Stimulated activated CD8-positive, alpha-beta memory T cell treated with anti-CD3 and anti-CD28 coated beads, Interleukin-15, amount 100 ng/mL, for 48 hours (primary cell): ENCODE measurements around the gene NSUN2.

Experiments used
- DNase-seq, 2 donors: peaks; one replicate each; pipeline ENCODE4 v3.0.0-alpha.2; 2020; ENCODE audit warnings: low read depth in 2 of 2

Gene NSUN2

GRCh38 chr5:6557807-6558575, 74.9 kb downstream of the NSUN2 start:
- no peak for DNase-seq

GRCh38 chr5:6556802-6557102, 76.1 kb downstream of the NSUN2 start:
- DNase-seq = no peak

GRCh38 chr5:6556089-6556801, 76.6 kb downstream of the NSUN2 start:
- no peak for DNase-seq

- DNase-seq = no peak
Measured at GRCh38 chr5:6554812-6555211, 78.0 kb downstream of the NSUN2 start.

- DNase-seq = no peak
Measured at GRCh38 chr5:6553972-6554371, 78.9 kb downstream of the NSUN2 start.

- no peak for DNase-seq
Measured at GRCh38 chr5:6552612-6553011, 80.2 kb downstream of the NSUN2 start.

GRCh38 chr5:6551955-6552313, 80.9 kb downstream of the NSUN2 start:
- no peak for DNase-seq

GRCh38 chr5:6551287-6551954, 81.4 kb downstream of the NSUN2 start:
- no peak for DNase-seq

GRCh38 chr5:6550628-6551027, 82.2 kb downstream of the NSUN2 start:
- DNase-seq = no peak
